Smooth muscle cell of the brain vasculature (primary cell): ENCODE data around the gene RNMT.
"Not testable (repeated sequence)": the region's sequence is repeated elsewhere in the genome, so short reads cannot be mapped to it uniquely, and the experiment has no call there.

ENCODE experiments used
- DNase-seq: peaks from one replicate; pipeline ENCODE4 v3.0.0-alpha.2; 2012; ENCODE audit warnings: low read depth, low spot score

The RNMT gene

GRCh38 chr18:13726232-13726971, at the start of gene RNMT, which contains the start of gene FAM210A:
TSS of gene RNMT (plus strand) at chr18:13726673. CDS start at chr18:13731518, 4,845 bp downstream.
TSS of gene FAM210A (minus strand) at chr18:13726558. CDS start at chr18:13682077, 44,481 bp downstream.
- peak; percentile 86 for DNase-seq

DNA sequence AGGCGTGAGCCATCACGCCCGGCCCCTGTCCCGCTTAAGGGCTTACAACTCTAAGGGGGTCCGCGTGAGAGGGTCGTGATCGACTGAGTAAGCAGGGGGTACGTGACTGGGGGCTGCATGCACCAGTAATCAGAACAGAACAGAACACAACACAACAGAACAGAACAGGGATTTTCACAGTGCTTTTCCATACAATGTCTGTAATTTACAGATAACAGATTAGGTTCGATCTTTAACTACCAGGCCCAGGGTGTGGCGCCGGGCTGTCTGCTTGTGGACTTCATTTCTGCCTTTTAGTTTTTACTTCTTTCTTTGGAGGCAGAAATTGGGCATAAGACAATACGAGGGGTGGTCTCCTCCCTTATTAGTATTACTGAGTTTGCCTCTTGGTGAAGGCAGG, 49.1 kb upstream of the RNMT start:
- DNase-seq, result not testable (repeated sequence)

GRCh38 chr18:13680612-13681011, 45.9 kb upstream of the RNMT start:
- DNase-seq, result no peak

- no peak for DNase-seq
Observed at GRCh38 chr18:13681701-13682100, 44.8 kb upstream of the RNMT start.

DNA sequence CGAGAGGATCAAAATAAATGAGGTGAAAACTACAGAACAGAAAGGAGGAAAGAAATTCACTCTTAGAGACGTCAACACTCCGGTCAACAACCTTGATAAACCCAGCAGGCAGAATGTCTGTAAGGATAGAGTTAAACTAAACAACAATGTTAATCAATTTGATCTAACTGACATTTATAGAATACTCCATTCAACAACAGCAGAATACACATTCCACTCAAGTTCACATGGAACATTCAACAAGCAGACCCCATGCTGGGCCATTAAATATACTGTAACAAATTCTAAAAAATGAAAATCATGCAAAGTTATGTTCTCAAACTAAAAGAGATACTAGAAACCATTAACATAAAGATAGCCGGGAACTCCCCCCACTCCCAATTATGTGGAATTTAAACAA, 41.9 kb upstream of the RNMT start:
- DNase-seq, result peak; percentile 4

GRCh38 chr18:13688191-13689136, 38.0 kb upstream of the RNMT start:
- no peak for DNase-seq

GRCh38 chr18:13690060-13690459, 36.4 kb upstream of the RNMT start:
- DNase-seq, result not testable (repeated sequence)

- DNase-seq, result not testable (repeated sequence)
Observed at GRCh38 chr18:13695337-13695736, 31.1 kb upstream of the RNMT start.

- DNase-seq, result no peak
Observed at GRCh38 chr18:13696961-13697360, 29.5 kb upstream of the RNMT start.

DNA sequence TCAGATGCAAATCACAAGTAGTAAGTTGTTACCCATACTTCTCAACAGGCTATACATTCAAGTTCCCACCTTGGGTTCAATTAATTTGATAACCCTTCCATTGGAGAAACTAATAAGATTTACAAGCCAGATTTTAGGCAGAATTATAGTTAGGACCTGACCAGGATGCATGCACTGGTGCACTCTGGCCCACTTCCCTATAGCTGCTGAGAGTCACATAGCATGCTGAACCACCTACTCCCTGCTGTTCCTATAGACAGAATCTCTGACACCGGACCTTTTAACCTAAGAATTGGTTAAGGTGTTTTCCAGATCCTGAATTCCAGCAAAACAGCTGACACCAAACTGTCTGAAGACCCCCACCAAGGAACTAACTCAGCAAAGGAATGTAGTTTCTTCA, 26.3 kb upstream of the RNMT start:
- DNase-seq, result no peak

DNA sequence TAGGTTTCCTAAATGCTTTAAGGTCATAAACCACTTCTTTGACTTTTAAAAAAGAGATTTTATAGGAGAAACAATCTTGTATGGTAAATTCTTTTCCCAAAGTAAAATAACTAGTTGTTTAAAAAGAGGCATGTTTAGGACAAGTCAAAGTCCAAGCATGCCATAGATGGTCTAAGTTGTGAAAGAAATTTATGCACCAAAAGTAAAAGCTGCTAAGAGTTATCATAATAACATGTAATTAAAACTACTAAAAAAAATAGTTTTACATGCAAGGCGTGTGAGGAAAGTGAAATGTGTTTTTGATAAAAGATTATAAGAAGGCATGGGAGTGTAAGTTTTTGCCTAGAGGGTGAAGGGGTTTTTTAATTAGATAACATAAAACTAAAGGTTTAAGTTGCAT, 22.6 kb upstream of the RNMT start:
- DNase-seq, result no peak

- DNase-seq, result no peak
Observed at GRCh38 chr18:13710414-13710831, 16.1 kb upstream of the RNMT start.

- no peak for DNase-seq
Observed at GRCh38 chr18:13712400-13713131, 13.9 kb upstream of the RNMT start.

DNA sequence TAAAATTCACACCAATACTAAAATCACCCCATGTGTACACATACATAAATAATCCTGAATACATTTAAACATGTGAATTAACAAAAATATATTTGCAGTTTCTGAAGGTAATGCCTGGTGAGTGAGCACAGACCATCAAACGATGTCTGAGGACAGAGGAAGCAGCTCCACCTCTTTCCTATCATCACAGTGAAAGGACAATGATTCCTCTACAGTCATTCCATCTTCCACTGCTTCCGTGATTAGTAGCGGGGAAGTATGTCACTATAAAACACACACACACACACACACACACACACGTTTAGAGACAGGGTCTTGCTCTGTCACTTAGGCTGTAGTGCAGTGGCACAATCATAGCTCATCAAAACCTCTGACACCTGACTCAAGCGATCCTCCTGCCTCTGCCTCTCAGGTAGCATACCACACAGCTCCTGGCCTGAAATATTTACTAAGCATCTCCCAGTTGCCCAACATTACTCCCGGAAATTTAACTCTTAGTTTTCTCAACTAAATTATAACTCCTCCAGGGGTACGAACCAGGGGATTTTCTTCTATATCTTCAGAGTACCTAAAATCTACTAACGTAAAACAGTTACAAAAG, 12.9 kb upstream of the RNMT start:
- no peak for DNase-seq

DNA sequence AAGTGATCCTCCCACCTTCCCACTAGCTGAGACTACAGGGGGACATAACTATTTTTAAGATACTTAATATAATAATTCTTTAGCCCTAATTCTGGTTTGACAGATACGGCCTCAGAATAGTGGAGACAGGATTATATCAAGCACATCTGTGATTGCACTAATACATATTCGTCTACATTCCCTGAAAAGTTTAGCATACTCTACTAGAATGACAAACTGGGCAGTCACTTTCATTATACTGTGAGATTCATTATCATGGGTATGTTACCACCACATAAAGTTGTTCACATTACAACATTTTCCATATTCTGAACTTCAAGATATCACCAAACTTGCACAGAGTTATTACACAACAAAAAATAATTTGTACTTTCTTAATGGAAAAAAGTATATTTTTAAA, 11.1 kb upstream of the RNMT start:
- no peak for DNase-seq

DNA sequence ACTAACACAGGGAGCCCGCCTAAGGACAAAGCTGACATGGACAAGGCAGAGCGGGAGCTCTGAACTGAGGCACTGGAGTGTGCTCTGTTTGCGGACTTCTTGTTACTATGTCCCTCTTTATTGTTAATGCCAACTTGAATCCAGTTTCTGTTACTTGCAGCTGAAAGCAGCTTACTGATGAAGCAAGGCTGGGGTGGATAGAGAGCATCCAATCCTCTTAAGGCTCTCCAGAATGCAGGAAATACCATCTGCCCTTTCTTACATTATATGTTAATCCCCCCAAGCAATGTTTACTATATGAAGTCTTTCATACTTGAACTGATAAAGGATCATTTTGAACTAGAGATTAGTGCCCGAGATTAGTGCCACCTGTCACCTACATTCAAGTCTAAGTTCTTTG, 9.6 kb upstream of the RNMT start:
- DNase-seq, result no peak

- no peak for DNase-seq
Observed at GRCh38 chr18:13720123-13720522, 6.3 kb upstream of the RNMT start.

DNA sequence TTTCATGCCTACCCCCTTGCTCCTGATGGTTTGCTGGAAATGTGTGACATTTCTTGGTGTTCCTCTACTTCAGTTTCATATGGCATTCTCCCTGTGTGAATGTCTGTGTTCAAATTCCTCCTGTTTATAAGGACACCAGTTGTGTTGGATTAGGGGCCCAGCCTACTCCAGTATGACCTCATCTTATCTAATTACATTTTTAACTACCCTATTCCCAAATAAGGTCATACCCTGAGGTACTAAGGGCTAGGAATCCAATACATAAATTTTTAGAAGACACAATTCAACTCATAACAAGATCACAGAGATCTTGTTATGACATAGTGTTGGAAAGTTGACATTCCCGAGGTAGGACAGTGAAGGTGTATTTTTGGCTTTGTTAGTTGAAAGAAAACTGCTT, 5.6 kb upstream of the RNMT start:
- no peak for DNase-seq

- DNase-seq, result no peak
Observed at GRCh38 chr18:13725566-13726231, 774 bp upstream of the RNMT start.

GRCh38 chr18:13726972-13727331, 479 bp downstream of the RNMT start:
- no peak for DNase-seq

- DNase-seq, result no peak
Observed at GRCh38 chr18:13730481-13730880, 4.0 kb downstream of the RNMT start.
